Activated T-helper 1 cell treated with anti-CD3 and anti-CD28 coated beads, Interleukin-12 subunit alpha, Interleukin-12 subunit beta, Interleukin-2, Interleukin-4 antibody, amounts not matched to agents 30 ng/mL and 10 ng/mL and 1 ng/mL, durations not matched to agents 14 hours and 24 hours and 36 hours (primary cell): Measurements from ENCODE around the gene NCAPG2. TPM values are rescaled to one million over a fixed set of nuclear protein-coding genes. Genes with fewer than 3 reads are reported as not detected.

Source experiments
- DNase-seq: peaks from one replicate; pipeline ENCODE4 v3.0.0; 2021; ENCODE audit warnings: low spot score
- H3K27ac Mint-ChIP-seq: one replicate; pipeline ENCODE4 v1.8.0; 2021; ENCODE audit warnings: mild to moderate bottlenecking, mixed read lengths
- H3K27me3 Mint-ChIP-seq: one replicate; pipeline ENCODE4 v1.8.0; 2022; ENCODE audit warnings: mild to moderate bottlenecking, moderate library complexity, mixed read lengths; ENCODE audit not compliant: insufficient read depth
- H3K36me3 Mint-ChIP-seq: one replicate; pipeline ENCODE4 v1.8.0; 2021; ENCODE audit warnings: low read depth, mixed read lengths
- H3K4me1 Mint-ChIP-seq: one replicate; pipeline ENCODE4 v1.8.0; 2021; ENCODE audit warnings: low read depth, mixed read lengths
- H3K4me3 Mint-ChIP-seq: one replicate; pipeline ENCODE4 v1.8.0; 2021; ENCODE audit warnings: mild to moderate bottlenecking, moderate library complexity, mixed read lengths
- H3K9me3 Mint-ChIP-seq: one replicate; pipeline ENCODE4 v1.8.0; 2021; ENCODE audit warnings: mixed read lengths
- intact Hi-C: fragments of 100-400 bp; cut with micrococcal nuclease; formaldehyde crosslinking; loops from one replicate; pipeline ENCODE4 v1.15.1; 2024
- total RNA-seq: library from RNA; stranded (reverse); gene quantifications from 2 replicates; pipeline ENCODE4 v1.2.3, GENCODE V29; 2022

NCAPG2 gene
- total RNA-seq, 1 donor from 2014 or later: 76.5 TPM

- no peak for DNase-seq
- H3K4me3 Mint-ChIP-seq: no peak overlapping the region
- no peaks in the 10 kb centered on the region for H3K27me3 Mint-ChIP-seq
- H3K4me1 Mint-ChIP-seq: peaks cover 5% of the 10 kb centered on the region
- H3K9me3 Mint-ChIP-seq: no peaks in the 10 kb centered on the region
- H3K27ac Mint-ChIP-seq: peak overlapping the region; percentile 25
- intact Hi-C loops: no loop called here
- peaks cover 29% of the 10 kb centered on the region for H3K36me3 Mint-ChIP-seq
These were observed 26.1 kb upstream of the NCAPG2 start for GRCh38 chr7:158730383-158731346.

- Mint-ChIP-seq H3K4me1 (peaks cover 5% of the 10 kb centered on the region), H3K9me3 (no peaks in the 10 kb centered on the region), H3K36me3 (peaks cover 22% of the 10 kb centered on the region), H3K4me3 (no peak overlapping the region), H3K27ac (peak overlapping the region; percentile 37), H3K27me3 (no peaks in the 10 kb centered on the region)
- intact Hi-C loops: no loop called here
- DNase-seq: no peak
These were observed 25.2 kb upstream of the NCAPG2 start for GRCh38 chr7:158729646-158730382.

- intact Hi-C loops: no loop called here
- Mint-ChIP-seq H3K36me3 (peaks cover 19% of the 10 kb centered on the region), H3K4me1 (peaks cover 5% of the 10 kb centered on the region), H3K4me3 (no peak overlapping the region), H3K27me3 (peaks cover 2% of the 10 kb centered on the region), H3K9me3 (no peaks in the 10 kb centered on the region), H3K27ac (no peak overlapping the region)
- DNase-seq: no peak
These were observed 24.5 kb upstream of the NCAPG2 start for GRCh38 chr7:158728911-158729645.

- intact Hi-C loops: no loop called here
- Mint-ChIP-seq H3K9me3 (no peaks in the 10 kb centered on the region), H3K27ac (no peak overlapping the region), H3K4me1 (peaks cover 5% of the 10 kb centered on the region), H3K36me3 (peaks cover 12% of the 10 kb centered on the region), H3K4me3 (no peak overlapping the region), H3K27me3 (peaks cover 2% of the 10 kb centered on the region)
- no peak for DNase-seq
These were observed 23.1 kb upstream of the NCAPG2 start for GRCh38 chr7:158727690-158728089.

- H3K4me3 Mint-ChIP-seq: no peak overlapping the region
- no peaks in the 10 kb centered on the region for H3K9me3 Mint-ChIP-seq
- peaks cover 5% of the 10 kb centered on the region for H3K4me1 Mint-ChIP-seq
- no peak overlapping the region for H3K27ac Mint-ChIP-seq
- peaks cover 12% of the 10 kb centered on the region for H3K36me3 Mint-ChIP-seq
- intact Hi-C loops: no loop called here
- H3K27me3 Mint-ChIP-seq: peaks cover 2% of the 10 kb centered on the region
- no peak for DNase-seq
These were observed 21.7 kb upstream of the NCAPG2 start for GRCh38 chr7:158726277-158726807.

GRCh38 chr7:158725506-158725800, 20.8 kb upstream of the NCAPG2 start:
- peaks cover 10% of the 10 kb centered on the region for H3K36me3 Mint-ChIP-seq
- H3K27me3 Mint-ChIP-seq: peaks cover 2% of the 10 kb centered on the region
- DNase-seq: no peak
- intact Hi-C loops: no loop called here
- H3K4me3 Mint-ChIP-seq: no peak overlapping the region
- no peak overlapping the region for H3K27ac Mint-ChIP-seq
- H3K9me3 Mint-ChIP-seq: no peaks in the 10 kb centered on the region
- peaks cover under 1% of the 10 kb centered on the region for H3K4me1 Mint-ChIP-seq

- H3K36me3 Mint-ChIP-seq: peaks cover 5% of the 10 kb centered on the region
- no peaks in the 10 kb centered on the region for H3K9me3 Mint-ChIP-seq
- H3K27me3 Mint-ChIP-seq: peaks cover 2% of the 10 kb centered on the region
- H3K27ac Mint-ChIP-seq: no peak overlapping the region
- H3K4me3 Mint-ChIP-seq: no peak overlapping the region
- DNase-seq: no peak
- intact Hi-C loops: no loop called here
- H3K4me1 Mint-ChIP-seq: no peaks in the 10 kb centered on the region
These were observed 20.3 kb upstream of the NCAPG2 start for GRCh38 chr7:158724658-158725505.

- H3K4me1 Mint-ChIP-seq: no peaks in the 10 kb centered on the region
- no peaks in the 10 kb centered on the region for H3K9me3 Mint-ChIP-seq
- DNase-seq: no peak
- peaks cover 1% of the 10 kb centered on the region for H3K36me3 Mint-ChIP-seq
- H3K4me3 Mint-ChIP-seq: no peak overlapping the region
- intact Hi-C loops: no loop called here
- no peak overlapping the region for H3K27ac Mint-ChIP-seq
- H3K27me3 Mint-ChIP-seq: peaks cover 2% of the 10 kb centered on the region
These were observed 19.2 kb upstream of the NCAPG2 start for GRCh38 chr7:158723714-158724385.

- no peaks in the 10 kb centered on the region for H3K36me3 Mint-ChIP-seq
- no peaks in the 10 kb centered on the region for H3K9me3 Mint-ChIP-seq
- H3K4me1 Mint-ChIP-seq: no peaks in the 10 kb centered on the region
- H3K4me3 Mint-ChIP-seq: no peak overlapping the region
- intact Hi-C loops: no loop called here
- peaks cover 8% of the 10 kb centered on the region for H3K27me3 Mint-ChIP-seq
- DNase-seq: no peak
- no peak overlapping the region for H3K27ac Mint-ChIP-seq
These were observed 18.7 kb upstream of the NCAPG2 start for GRCh38 chr7:158723266-158723665.

- Mint-ChIP-seq H3K9me3 (no peaks in the 10 kb centered on the region), H3K27ac (no peak overlapping the region), H3K4me1 (no peaks in the 10 kb centered on the region), H3K27me3 (peaks cover 14% of the 10 kb centered on the region), H3K4me3 (no peak overlapping the region), H3K36me3 (no peaks in the 10 kb centered on the region)
- DNase-seq: no peak
- intact Hi-C loops: no loop called here
These were observed 18.1 kb upstream of the NCAPG2 start for GRCh38 chr7:158722574-158723237.

GRCh38 chr7:158720112-158720511, 15.5 kb upstream of the NCAPG2 start:
- no peak overlapping the region for H3K4me3 Mint-ChIP-seq
- no peaks in the 10 kb centered on the region for H3K36me3 Mint-ChIP-seq
- H3K27ac Mint-ChIP-seq: no peak overlapping the region
- intact Hi-C loops: no loop called here
- no peaks in the 10 kb centered on the region for H3K9me3 Mint-ChIP-seq
- H3K4me1 Mint-ChIP-seq: no peaks in the 10 kb centered on the region
- DNase-seq: no peak
- H3K27me3 Mint-ChIP-seq: peaks cover 28% of the 10 kb centered on the region
